HFF-Myc (cell line): ENCODE measurements around the gene C5orf47.

ENCODE experiments used
- DNase-seq: peaks from one replicate; pipeline ENCODE4 v3.0.0-alpha.2; 2011; ENCODE audit warnings: low read depth; ENCODE audit errors: extremely low read depth
- H3K4me3 ChIP-seq: replicated peaks from 2 replicates; pipeline ENCODE4 v1.5.1; 2011; ENCODE audit warnings: low read depth, mild to moderate bottlenecking, control low read depth, low read length
- CTCF ChIP-seq: IDR thresholded peaks from 2 replicates; pipeline ENCODE4 v1.5.1; 2012; ENCODE audit warnings: mild to moderate bottlenecking, low read depth, low read length, control low read depth; ENCODE audit errors: missing control alignments

Gene C5orf47

GRCh38 chr5:174047472-174048099, 58.6 kb downstream of the C5orf47 start:
- H3K4me3 ChIP-seq = no peak overlapping the region
- no peak for TF ChIP-seq CTCF
- DNase-seq = no peak

- DNase-seq = no peak
- no peak for TF ChIP-seq CTCF
- H3K4me3 ChIP-seq = no peak overlapping the region
Measured at GRCh38 chr5:174052636-174053035, 63.7 kb downstream of the C5orf47 start.

GRCh38 chr5:174053905-174054304, 64.9 kb downstream of the C5orf47 start:
- no peak for DNase-seq
- no peak overlapping the region for H3K4me3 ChIP-seq
- no peak for TF ChIP-seq CTCF
